Activated CD4-positive, alpha-beta memory T cell treated with anti-CD3 and anti-CD28 coated beads for 36 hours (primary cell): Measurements from ENCODE around the gene DPP10. TPM values are rescaled to one million over a fixed set of nuclear protein-coding genes. Genes with fewer than 3 reads are reported as not detected.
"Not testable (repeated sequence)": the region's sequence is repeated elsewhere in the genome, so short reads cannot be mapped to it uniquely, and the experiment has no call there.

ENCODE experiments used
- CTCF ChIA-PET: fragments of 350-600 bp; sonication (Branson Sonifier 250); formaldehyde crosslinking; loops from one replicate; lab custom pipeline; 2021; ENCODE audit warnings: antibody characterized with exemption, inconsistent platforms; lab: Charles Lee
- POLR2A ChIA-PET: fragments of 350-600 bp; sonication (Branson Sonifier 250); formaldehyde crosslinking; loops from one replicate; lab custom pipeline; 2021; ENCODE audit warnings: antibody characterized with exemption; lab: Charles Lee
- DNase-seq: peaks from one replicate; pipeline ENCODE4 v3.0.0-alpha.2; 2020
- H3K27ac Mint-ChIP-seq: one replicate; pipeline ENCODE4 v1.8.0; 2021; ENCODE audit warnings: mixed read lengths
- H3K27me3 Mint-ChIP-seq: one replicate; pipeline ENCODE4 v1.8.0; 2021; ENCODE audit warnings: mixed read lengths
- H3K36me3 Mint-ChIP-seq: one replicate; pipeline ENCODE4 v1.8.0; 2021; ENCODE audit warnings: mixed read lengths
- H3K4me1 Mint-ChIP-seq: one replicate; pipeline ENCODE4 v1.8.0; 2021; ENCODE audit warnings: low read depth, mixed read lengths
- H3K4me3 Mint-ChIP-seq: one replicate; pipeline ENCODE4 v1.8.0; 2021; ENCODE audit warnings: mild to moderate bottlenecking, mixed read lengths
- H3K9me3 Mint-ChIP-seq: one replicate; pipeline ENCODE4 v1.8.0; 2021; ENCODE audit warnings: mixed read lengths
- intact Hi-C: fragments of 100-400 bp; cut with micrococcal nuclease; formaldehyde crosslinking; loops from one replicate; pipeline ENCODE4 v1.15.1; 2023
- total RNA-seq, 2 experiments: library from RNA; stranded (reverse); gene quantifications; one replicate each; pipeline ENCODE4 v1.2.3, GENCODE V29; 2021

DPP10 gene
- total RNA-seq, 2 experiments from 2014 or later: not detected

DNA sequence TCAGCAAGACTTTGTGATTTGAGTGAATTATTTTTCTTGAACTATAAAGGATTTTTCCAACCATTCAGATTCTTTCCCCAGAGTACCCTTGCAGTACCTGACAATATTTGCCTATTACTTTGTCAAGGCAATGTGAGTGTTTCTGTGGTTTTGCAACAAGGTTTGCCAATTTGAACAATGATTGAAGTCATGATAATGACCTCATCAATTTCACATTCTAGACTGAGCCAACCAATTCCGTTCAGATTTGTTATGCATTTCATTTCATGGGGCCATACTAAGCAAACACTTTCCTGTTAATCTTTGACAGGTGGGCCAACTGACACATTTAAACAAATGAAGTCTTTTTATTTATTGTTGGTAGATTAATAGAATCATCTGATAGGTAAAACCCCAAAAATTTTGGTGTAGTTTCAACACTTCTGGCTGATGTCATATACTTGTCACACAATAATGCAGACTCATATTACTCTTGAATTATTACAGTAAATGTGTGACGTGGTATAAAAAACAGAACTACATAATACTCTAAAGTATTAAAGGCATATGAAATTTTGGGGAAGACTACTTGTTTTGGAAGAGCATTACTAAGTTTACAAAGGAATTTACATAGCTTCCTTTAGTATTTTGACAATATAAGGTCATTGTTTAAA is 526.4 kb downstream of the DPP10 start:
- Mint-ChIP-seq H3K4me3 (no peak overlapping the region), H3K9me3 (peaks cover 9% of the 10 kb centered on the region), H3K27ac (no peak overlapping the region), H3K27me3 (no peaks in the 10 kb centered on the region), H3K36me3 (no peaks in the 10 kb centered on the region), H3K4me1 (no peaks in the 10 kb centered on the region)
- POLR2A ChIA-PET: no interaction called here
- intact Hi-C loops: no loop called here
- DNase-seq: no peak
- CTCF ChIA-PET: no interaction called here

- H3K4me1 Mint-ChIP-seq, H3K9me3 Mint-ChIP-seq, POLR2A ChIA-PET, H3K4me3 Mint-ChIP-seq, H3K36me3 Mint-ChIP-seq, intact Hi-C loops, DNase-seq, CTCF ChIA-PET, H3K27ac Mint-ChIP-seq, H3K27me3 Mint-ChIP-seq: not testable (repeated sequence)
These were observed 561.9 kb downstream of the DPP10 start for GRCh38 chr2:115004321-115004720.

- ChIA-PET CTCF (no interaction called here), POLR2A (no interaction called here)
- H3K4me3 Mint-ChIP-seq: no peak overlapping the region
- intact Hi-C loops: no loop called here
- peaks cover 20% of the 10 kb centered on the region for H3K9me3 Mint-ChIP-seq
- H3K36me3 Mint-ChIP-seq: no peaks in the 10 kb centered on the region
- H3K27ac Mint-ChIP-seq: no peak overlapping the region
- no peaks in the 10 kb centered on the region for H3K4me1 Mint-ChIP-seq
- no peak for DNase-seq
- no peaks in the 10 kb centered on the region for H3K27me3 Mint-ChIP-seq
These were observed 569.3 kb downstream of the DPP10 start for GRCh38 chr2:115011721-115012120.

GRCh38 chr2:115022013-115022412 is 579.6 kb downstream of the DPP10 start:
- H3K36me3 Mint-ChIP-seq, H3K27me3 Mint-ChIP-seq, POLR2A ChIA-PET, intact Hi-C loops, H3K4me3 Mint-ChIP-seq, DNase-seq, H3K27ac Mint-ChIP-seq, H3K4me1 Mint-ChIP-seq: not testable (repeated sequence)
- H3K9me3 Mint-ChIP-seq: peaks cover 31% of the 10 kb centered on the region
- CTCF ChIA-PET: interaction anchor here (0.5 kb wide), 1 partner anchor 20 kb away, joined by 3 read pairs; no protein-coding TSS in a partner anchor

GRCh38 chr2:115034801-115035200 is 592.4 kb downstream of the DPP10 start:
- DNase-seq: no peak
- H3K36me3 Mint-ChIP-seq: no peaks in the 10 kb centered on the region
- no peaks in the 10 kb centered on the region for H3K4me1 Mint-ChIP-seq
- no peak overlapping the region for H3K27ac Mint-ChIP-seq
- intact Hi-C loops: no loop called here
- no peaks in the 10 kb centered on the region for H3K27me3 Mint-ChIP-seq
- H3K9me3 Mint-ChIP-seq: peaks cover 16% of the 10 kb centered on the region
- CTCF ChIA-PET: no interaction called here
- POLR2A ChIA-PET: no interaction called here
- no peak overlapping the region for H3K4me3 Mint-ChIP-seq

DNA sequence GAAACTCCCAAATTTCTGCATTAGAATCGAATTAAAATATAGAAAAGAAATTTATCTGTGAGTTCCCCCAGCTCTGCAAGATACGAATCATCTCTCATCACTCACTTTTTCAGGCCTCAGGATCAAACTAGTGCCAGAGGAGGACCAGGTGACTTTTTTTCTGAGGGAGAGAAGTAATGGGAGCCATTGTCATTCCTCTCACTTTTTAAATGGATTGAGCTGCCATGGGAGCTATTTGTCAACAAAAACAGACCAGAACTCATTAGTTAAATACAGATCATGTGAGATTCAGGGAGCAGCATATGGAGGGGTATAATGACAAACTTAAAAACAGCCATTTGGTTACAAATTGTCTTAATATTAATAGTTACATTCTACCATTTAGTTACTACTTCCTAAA is 594.4 kb downstream of the DPP10 start:
- peaks cover 11% of the 10 kb centered on the region for H3K9me3 Mint-ChIP-seq
- no peak overlapping the region for H3K27ac Mint-ChIP-seq
- H3K36me3 Mint-ChIP-seq: no peaks in the 10 kb centered on the region
- POLR2A ChIA-PET: no interaction called here
- intact Hi-C loops: no loop called here
- H3K27me3 Mint-ChIP-seq: no peaks in the 10 kb centered on the region
- no peak overlapping the region for H3K4me3 Mint-ChIP-seq
- H3K4me1 Mint-ChIP-seq: no peaks in the 10 kb centered on the region
- DNase-seq: no peak
- CTCF ChIA-PET: no interaction called here

- POLR2A ChIA-PET: no interaction called here
- Mint-ChIP-seq H3K4me1 (no peaks in the 10 kb centered on the region), H3K27me3 (no peaks in the 10 kb centered on the region), H3K9me3 (peaks cover 4% of the 10 kb centered on the region), H3K4me3 (no peak overlapping the region), H3K27ac (no peak overlapping the region), H3K36me3 (no peaks in the 10 kb centered on the region)
- CTCF ChIA-PET: no interaction called here
- DNase-seq: no peak
- intact Hi-C loops: no loop called here
These were observed 615.0 kb downstream of the DPP10 start for GRCh38 chr2:115057473-115057872.

DNA sequence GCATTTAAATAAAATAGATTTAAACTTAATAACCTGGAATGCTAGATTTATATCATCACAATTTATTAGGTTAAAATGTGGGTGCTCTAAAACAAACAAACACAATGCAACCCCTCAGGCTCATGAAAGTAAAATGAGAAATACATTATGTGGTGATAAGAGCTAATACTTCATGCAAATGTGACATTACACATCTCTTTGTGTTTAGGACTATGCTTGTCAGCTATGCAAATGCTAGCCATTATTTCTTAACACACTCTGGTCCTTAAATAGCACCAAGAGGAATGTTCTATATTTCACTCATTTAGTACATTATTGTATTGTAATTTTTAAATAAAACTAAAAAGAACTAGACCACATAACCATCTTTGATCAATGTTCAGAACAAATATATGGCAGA is 627.6 kb downstream of the DPP10 start:
- DNase-seq: no peak
- no peak overlapping the region for H3K4me3 Mint-ChIP-seq
- H3K4me1 Mint-ChIP-seq: no peaks in the 10 kb centered on the region
- H3K36me3 Mint-ChIP-seq: no peaks in the 10 kb centered on the region
- POLR2A ChIA-PET: no interaction called here
- intact Hi-C loops: no loop called here
- H3K27me3 Mint-ChIP-seq: no peaks in the 10 kb centered on the region
- no peak overlapping the region for H3K27ac Mint-ChIP-seq
- CTCF ChIA-PET: no interaction called here
- peaks cover 8% of the 10 kb centered on the region for H3K9me3 Mint-ChIP-seq

- ChIA-PET CTCF (no interaction called here), POLR2A (no interaction called here)
- Mint-ChIP-seq H3K4me1 (no peaks in the 10 kb centered on the region), H3K36me3 (no peaks in the 10 kb centered on the region), H3K27me3 (no peaks in the 10 kb centered on the region), H3K27ac (no peak overlapping the region), H3K4me3 (no peak overlapping the region), H3K9me3 (peaks cover 8% of the 10 kb centered on the region)
- no peak for DNase-seq
- intact Hi-C loops: no loop called here
These were observed 629.1 kb downstream of the DPP10 start for GRCh38 chr2:115071534-115071933.

DNA sequence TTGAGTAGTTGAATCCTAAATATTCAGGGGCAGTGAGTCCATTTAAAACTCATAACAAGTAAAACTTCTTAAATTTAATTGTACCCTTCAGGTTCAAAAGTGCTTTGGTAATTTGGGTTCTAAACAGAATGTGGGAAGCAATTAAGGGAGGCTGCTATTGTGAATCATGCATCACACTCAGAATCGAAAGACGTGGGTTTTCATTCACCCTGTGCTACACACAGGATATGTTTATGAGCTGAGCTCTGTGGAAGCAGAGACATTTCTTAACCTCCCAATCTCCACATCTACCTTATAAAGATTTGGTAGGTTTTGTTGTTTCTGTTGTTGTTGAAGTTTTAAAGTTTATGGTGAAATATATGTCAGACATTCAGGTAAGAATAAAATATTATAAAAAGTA is 633.4 kb downstream of the DPP10 start:
- Mint-ChIP-seq H3K4me3 (no peak overlapping the region), H3K9me3 (peaks cover 4% of the 10 kb centered on the region), H3K36me3 (no peaks in the 10 kb centered on the region), H3K27me3 (no peaks in the 10 kb centered on the region), H3K27ac (no peak overlapping the region), H3K4me1 (no peaks in the 10 kb centered on the region)
- POLR2A ChIA-PET: no interaction called here
- CTCF ChIA-PET: no interaction called here
- intact Hi-C loops: no loop called here
- no peak for DNase-seq

GRCh38 chr2:115077626-115078025 is 635.2 kb downstream of the DPP10 start:
- intact Hi-C loops: no loop called here
- Mint-ChIP-seq H3K9me3 (no peaks in the 10 kb centered on the region), H3K27ac (no peak overlapping the region), H3K4me1 (no peaks in the 10 kb centered on the region), H3K27me3 (no peaks in the 10 kb centered on the region), H3K4me3 (no peak overlapping the region), H3K36me3 (no peaks in the 10 kb centered on the region)
- CTCF ChIA-PET: no interaction called here
- DNase-seq: no peak
- POLR2A ChIA-PET: no interaction called here

GRCh38 chr2:115083225-115083624 is 640.8 kb downstream of the DPP10 start:
- H3K27ac Mint-ChIP-seq: no peak overlapping the region
- H3K36me3 Mint-ChIP-seq: no peaks in the 10 kb centered on the region
- H3K4me3 Mint-ChIP-seq: no peak overlapping the region
- no peaks in the 10 kb centered on the region for H3K4me1 Mint-ChIP-seq
- ChIA-PET CTCF (no interaction called here), POLR2A (no interaction called here)
- no peaks in the 10 kb centered on the region for H3K27me3 Mint-ChIP-seq
- intact Hi-C loops: no loop called here
- H3K9me3 Mint-ChIP-seq: no peaks in the 10 kb centered on the region
- DNase-seq: no peak

GRCh38 chr2:115083711-115084110 is 641.3 kb downstream of the DPP10 start:
- ChIA-PET POLR2A (no interaction called here), CTCF (no interaction called here)
- Mint-ChIP-seq H3K36me3 (no peaks in the 10 kb centered on the region), H3K27ac (no peak overlapping the region), H3K4me1 (no peaks in the 10 kb centered on the region), H3K27me3 (no peaks in the 10 kb centered on the region), H3K9me3 (no peaks in the 10 kb centered on the region), H3K4me3 (no peak overlapping the region)
- no peak for DNase-seq
- intact Hi-C loops: no loop called here
